CD4-positive, alpha-beta T cell (primary cell): ENCODE measurements around the gene PNLIPRP1. TPM values are rescaled to one million over a fixed set of nuclear protein-coding genes. Genes with fewer than 3 reads are reported as not detected.

Source experiments
- ATAC-seq: fragments of 200-7000 bp; cut with Tn5 transposase; one replicate; pipeline ENCODE4 v1.10.0; 2022; ENCODE audit warnings: mild to moderate bottlenecking; ENCODE audit not compliant: poor library complexity
- CTCF ChIA-PET: fragments of 350-600 bp; sonication (Branson Sonifier 250); formaldehyde crosslinking; loops from one replicate; lab custom pipeline; 2021; ENCODE audit warnings: antibody characterized with exemption, inconsistent platforms; lab: Charles Lee
- POLR2A ChIA-PET: fragments of 350-600 bp; sonication (Branson Sonifier 250); formaldehyde crosslinking; loops from one replicate; lab custom pipeline; 2021; ENCODE audit warnings: antibody characterized with exemption, inconsistent platforms; lab: Charles Lee
- DNase-seq, 14 experiments: peaks; one replicate each; pipeline ENCODE4 v3.0.0-alpha.2; 2013 to 2020; ENCODE audit warnings: mixed read lengths in 2 of 14
- H3K27ac ChIP-seq, 2 donors: one replicate each; pipeline versions ENCODE4 v1.5.1 to v1.7.0; 2013; ENCODE audit warnings: low read length in 2 of 2, low read depth in 1 of 2, mild to moderate bottlenecking in 1 of 2
- H3K27me3 ChIP-seq, 2 experiments: 1 replicate in 1 of 2; 2 replicates in 1 of 2; pipeline versions ENCODE4 v1.6.1 to v1.7.0; 2013; ENCODE audit warnings: low read length in 2 of 2, control low read depth in 1 of 2, mild to moderate bottlenecking in 1 of 2, moderate library complexity in 1 of 2; ENCODE audit not compliant: insufficient read depth in 2 of 2, control insufficient read depth in 1 of 2
- H3K36me3 ChIP-seq: one replicate; pipeline ENCODE4 v1.6.1; 2013; ENCODE audit warnings: low read length, control low read depth; ENCODE audit not compliant: insufficient read depth
- H3K4me1 ChIP-seq: one replicate; pipeline ENCODE4 v1.6.1; 2013; ENCODE audit warnings: low read length, control low read depth; ENCODE audit not compliant: insufficient read depth
- H3K4me3 ChIP-seq: one replicate; pipeline ENCODE4 v1.5.1; 2013; ENCODE audit warnings: mild to moderate bottlenecking, low read length, moderate library complexity
- H3K9me3 ChIP-seq, 2 experiments: 1 replicate in 1 of 2; 2 replicates in 1 of 2; pipeline versions ENCODE4 v1.6.1 to v1.7.0; 2013; ENCODE audit warnings: low read length in 2 of 2, mild to moderate bottlenecking in 2 of 2, control low read depth in 1 of 2, moderate library complexity in 1 of 2; ENCODE audit not compliant: control insufficient read depth in 1 of 2, insufficient read depth in 1 of 2
- H3K27ac Mint-ChIP-seq: one replicate; pipeline ENCODE4 v1.8.0; 2020; ENCODE audit warnings: mixed read lengths
- H3K27me3 Mint-ChIP-seq: one replicate; pipeline ENCODE4 v1.8.0; 2021; ENCODE audit warnings: mixed read lengths
- H3K36me3 Mint-ChIP-seq: one replicate; pipeline ENCODE4 v1.8.0; 2021; ENCODE audit warnings: low read depth, mixed read lengths
- H3K4me1 Mint-ChIP-seq: one replicate; pipeline ENCODE4 v1.8.0; 2021; ENCODE audit warnings: low read depth, mixed read lengths
- H3K4me3 Mint-ChIP-seq: one replicate; pipeline ENCODE4 v1.8.0; 2020; ENCODE audit warnings: mild to moderate bottlenecking, mixed read lengths
- H3K9me3 Mint-ChIP-seq: one replicate; pipeline ENCODE4 v1.8.0; 2020; ENCODE audit warnings: mixed read lengths
- CTCF ChIP-seq: fragments of 200-600 bp; IDR thresholded peaks from one replicate; pipeline ENCODE4 v1.8.0; 2022; ENCODE audit warnings: antibody characterized with exemption, mild to moderate bottlenecking
- intact Hi-C, 2 experiments: fragments of 100-400 bp; cut with DNase I in 1 of 2; cut with micrococcal nuclease in 1 of 2; formaldehyde crosslinking; loops; one replicate each; pipeline versions ENCODE4 v1.15.1 to v1.9.0; 2023 to 2025; cut with DNase I, micrococcal nuclease
- total RNA-seq, 174 experiments: library from RNA in 2 of 174; stranded (reverse) in 2 of 174; gene quantifications; one replicate each; pipeline ENCODE4 v1.2.3 and lab custom pipeline; 2021 to 2026

PNLIPRP1 gene
- total RNA-seq, 2 experiments from 2014 or later: not detected

- DNase-seq (no peak), ATAC-seq (no peak)
- Mint-ChIP-seq H3K4me1 (no peaks in the 10 kb centered on the region), H3K4me3 (no peak overlapping the region), H3K9me3 (no peaks in the 10 kb centered on the region), H3K27me3 (no peaks in the 10 kb centered on the region), H3K36me3 (no peaks in the 10 kb centered on the region), H3K27ac (no peak overlapping the region)
- peaks cover 0 to 4% of the 10 kb centered on the region in 2 experiments for H3K9me3 ChIP-seq
- intact Hi-C loops: no loop called here
- ChIA-PET CTCF (no interaction called here), POLR2A (no interaction called here)
- no peaks in the 10 kb centered on the region for H3K4me1 ChIP-seq
- no peak overlapping the region for H3K4me3 ChIP-seq
- no peak for TF ChIP-seq CTCF
- H3K36me3 ChIP-seq: no peaks in the 10 kb centered on the region
- no peaks in the 10 kb centered on the region for H3K27me3 ChIP-seq
- no peak overlapping the region for H3K27ac ChIP-seq
Measured at GRCh38 chr10:116554628-116555027, 36.1 kb upstream of the PNLIPRP1 start.

- Mint-ChIP-seq H3K4me1 (no peaks in the 10 kb centered on the region), H3K27ac (no peak overlapping the region), H3K9me3 (no peaks in the 10 kb centered on the region), H3K27me3 (no peaks in the 10 kb centered on the region), H3K4me3 (no peak overlapping the region), H3K36me3 (no peaks in the 10 kb centered on the region)
- CTCF ChIA-PET: no interaction called here
- no peaks in the 10 kb centered on the region for H3K27me3 ChIP-seq
- POLR2A ChIA-PET: no interaction called here
- no peaks in the 10 kb centered on the region for H3K4me1 ChIP-seq
- H3K4me3 ChIP-seq: no peak overlapping the region
- DNase-seq (no peak), ATAC-seq (no peak)
- H3K9me3 ChIP-seq: peaks cover 0 to 4% of the 10 kb centered on the region in 2 experiments
- H3K36me3 ChIP-seq: no peaks in the 10 kb centered on the region
- H3K27ac ChIP-seq: no peak overlapping the region
- intact Hi-C loops: no loop called here
- no peak for TF ChIP-seq CTCF
Measured at GRCh38 chr10:116555880-116556279, 34.9 kb upstream of the PNLIPRP1 start.

- Histone ChIP-seq H3K4me3 (no peak overlapping the region), H3K27me3 (no peaks in the 10 kb centered on the region), H3K4me1 (no peaks in the 10 kb centered on the region), H3K36me3 (no peaks in the 10 kb centered on the region), H3K9me3 (peaks cover 0 to 4% of the 10 kb centered on the region in 2 experiments), H3K27ac (no peak overlapping the region)
- peaks cover 5% of the 10 kb centered on the region for H3K27me3 Mint-ChIP-seq
- TF ChIP-seq CTCF: no peak
- no peak overlapping the region for H3K4me3 Mint-ChIP-seq
- ChIA-PET POLR2A (no interaction called here), CTCF (no interaction called here)
- intact Hi-C loops: no loop called here
- H3K27ac Mint-ChIP-seq: no peak overlapping the region
- DNase-seq (no peak), ATAC-seq (no peak)
- no peaks in the 10 kb centered on the region for H3K9me3 Mint-ChIP-seq
- H3K4me1 Mint-ChIP-seq: no peaks in the 10 kb centered on the region
- H3K36me3 Mint-ChIP-seq: no peaks in the 10 kb centered on the region
Measured at GRCh38 chr10:116557305-116557880, 33.4 kb upstream of the PNLIPRP1 start.
